CD8-positive, alpha-beta memory T cell (primary cell): ENCODE data around the gene ADGRL1. TPM values are rescaled to one million over a fixed set of nuclear protein-coding genes. Genes with fewer than 3 reads are reported as not detected.

Experiments used
- CTCF ChIA-PET: fragments of 350-600 bp; sonication (Branson Sonifier 250); formaldehyde crosslinking; loops from one replicate; lab custom pipeline; 2021; ENCODE audit warnings: antibody characterized with exemption; lab: Charles Lee
- POLR2A ChIA-PET: fragments of 350-600 bp; sonication (Branson Sonifier 250); formaldehyde crosslinking; loops from one replicate; lab custom pipeline; 2021; ENCODE audit warnings: antibody characterized with exemption; lab: Charles Lee
- DNase-seq, 5 donors: peaks; one replicate each; pipeline versions ENCODE4 v3.0.0 to v3.0.0-alpha.2; 2020 to 2022; ENCODE audit warnings: mixed read lengths in 1 of 5
- H3K27ac ChIP-seq: one replicate; pipeline ENCODE4 v1.7.0; 2013; ENCODE audit warnings: low read depth, mild to moderate bottlenecking, low read length, moderate library complexity
- H3K27me3 ChIP-seq: 2 replicates; pipeline ENCODE4 v1.7.0; 2013; ENCODE audit warnings: low read length, mild to moderate bottlenecking; ENCODE audit not compliant: insufficient read depth, poor library complexity, severe bottlenecking
- H3K36me3 ChIP-seq: 2 replicates; pipeline ENCODE4 v1.7.0; 2013; ENCODE audit warnings: mild to moderate bottlenecking, low read length, moderate library complexity; ENCODE audit not compliant: insufficient read depth
- H3K4me1 ChIP-seq: 2 replicates; pipeline ENCODE4 v1.7.0; 2013; ENCODE audit warnings: mild to moderate bottlenecking, low read length, moderate library complexity; ENCODE audit not compliant: insufficient read depth
- H3K4me3 ChIP-seq: 2 replicates; pipeline ENCODE4 v1.7.0; 2013; ENCODE audit warnings: mild to moderate bottlenecking, low read length
- H3K9me3 ChIP-seq: 2 replicates; pipeline ENCODE4 v1.7.0; 2013; ENCODE audit warnings: mild to moderate bottlenecking, low read length
- H3K27ac Mint-ChIP-seq, 8 donors: one replicate each; pipeline ENCODE4 v1.8.0; 2020 to 2021; ENCODE audit warnings: mixed read lengths in 8 of 8, mild to moderate bottlenecking in 6 of 8, inconsistent platforms in 3 of 8, moderate library complexity in 3 of 8
- H3K27me3 Mint-ChIP-seq, 2 donors: one replicate each; pipeline ENCODE4 v1.8.0; 2020 to 2021; ENCODE audit warnings: mixed read lengths in 2 of 2, mild to moderate bottlenecking in 1 of 2, moderate library complexity in 1 of 2
- H3K36me3 Mint-ChIP-seq, 3 donors: one replicate each; pipeline ENCODE4 v1.8.0; 2020 to 2021; ENCODE audit warnings: mixed read lengths in 3 of 3, inconsistent platforms in 1 of 3, mild to moderate bottlenecking in 1 of 3
- H3K4me1 Mint-ChIP-seq, 3 donors: one replicate each; pipeline ENCODE4 v1.8.0; 2020 to 2021; ENCODE audit warnings: mixed read lengths in 3 of 3, inconsistent platforms in 1 of 3, mild to moderate bottlenecking in 1 of 3
- H3K4me3 Mint-ChIP-seq, 7 donors: one replicate each; pipeline ENCODE4 v1.8.0; 2020 to 2021; ENCODE audit warnings: mixed read lengths in 7 of 7, mild to moderate bottlenecking in 6 of 7, moderate library complexity in 4 of 7, inconsistent platforms in 2 of 7
- H3K9me3 Mint-ChIP-seq, 5 donors: one replicate each; pipeline ENCODE4 v1.8.0; 2020 to 2022; ENCODE audit warnings: mixed read lengths in 5 of 5, mild to moderate bottlenecking in 3 of 5, moderate library complexity in 2 of 5, inconsistent platforms in 1 of 5
- polyA plus RNA-seq: library from polyadenylated mRNA; unstranded; fragments of 300-500 nt; fragmentation: Illumina TruSeq; gene quantifications from one replicate; pipeline ENCODE4 v1.2.3, GENCODE V29; 2021
- total RNA-seq, 2 experiments: library from RNA; stranded (reverse); gene quantifications; one replicate each; pipeline ENCODE4 v1.2.3, GENCODE V29; 2021

ADGRL1 gene
- total and polyA plus RNA-seq, 3 experiments from 2014 or later: 0.81 to 5.8 (median 5.8) TPM

- Mint-ChIP-seq H3K4me3 (no peak overlapping the region), H3K9me3 (no peaks in the 10 kb centered on the region), H3K4me1 (peaks cover 0 to 2% (median 0%) of the 10 kb centered on the region in 3 donors), H3K27ac (no peak overlapping the region), H3K27me3 (no peaks in the 10 kb centered on the region), H3K36me3 (peaks cover 0 to 40% (median 0%) of the 10 kb centered on the region in 3 donors)
- ChIA-PET CTCF (no interaction called here), POLR2A (no interaction called here)
- Histone ChIP-seq H3K27ac (no peak overlapping the region), H3K9me3 (no peaks in the 10 kb centered on the region), H3K36me3 (no peaks in the 10 kb centered on the region), H3K4me3 (no peak overlapping the region), H3K27me3 (no peaks in the 10 kb centered on the region), H3K4me1 (no peaks in the 10 kb centered on the region)
- DNase-seq: no peak
Observed at GRCh38 chr19:14156122-14156521, 49.8 kb downstream of the ADGRL1 start.

GRCh38 chr19:14155371-14155770 lies 50.6 kb downstream of the ADGRL1 start:
- Mint-ChIP-seq H3K36me3 (peaks cover 0 to 40% (median 0%) of the 10 kb centered on the region in 3 donors), H3K4me3 (no peak overlapping the region), H3K27ac (no peak overlapping the region), H3K27me3 (no peaks in the 10 kb centered on the region), H3K9me3 (no peaks in the 10 kb centered on the region), H3K4me1 (peaks cover 0 to 3% (median 2%) of the 10 kb centered on the region in 3 donors)
- CTCF ChIA-PET: no interaction called here
- peaks cover 3% of the 10 kb centered on the region for H3K4me1 ChIP-seq
- H3K27me3 ChIP-seq: no peaks in the 10 kb centered on the region
- H3K4me3 ChIP-seq: no peak overlapping the region
- no peak for DNase-seq
- POLR2A ChIA-PET: no interaction called here
- H3K36me3 ChIP-seq: no peaks in the 10 kb centered on the region
- H3K27ac ChIP-seq: no peak overlapping the region
- H3K9me3 ChIP-seq: no peaks in the 10 kb centered on the region

- Histone ChIP-seq H3K4me3 (no peak overlapping the region), H3K27me3 (no peaks in the 10 kb centered on the region), H3K36me3 (no peaks in the 10 kb centered on the region), H3K4me1 (peaks cover 30% of the 10 kb centered on the region), H3K9me3 (no peaks in the 10 kb centered on the region), H3K27ac (no peak overlapping the region)
- Mint-ChIP-seq H3K27me3 (no peaks in the 10 kb centered on the region), H3K9me3 (no peaks in the 10 kb centered on the region), H3K27ac (peak overlapping the region in 6 of 8 donors; percentile 11 to 93 (median 74)), H3K4me3 (no peak overlapping the region), H3K36me3 (peaks cover 0 to 32% (median 0%) of the 10 kb centered on the region in 3 donors), H3K4me1 (peaks cover 20 to 29% (median 23%) of the 10 kb centered on the region in 3 donors)
- CTCF ChIA-PET: interaction anchor here (4.4 kb wide), 1 partner anchor 16 kb away, joined by 19 read pairs; the partner anchor contains the start of gene ASF1B
- DNase-seq: no peak
- POLR2A ChIA-PET: no interaction called here
Observed at GRCh38 chr19:14152713-14153112, 53.3 kb downstream of the ADGRL1 start.

GRCh38 chr19:14150770-14151661 lies 55.0 kb downstream of the ADGRL1 start:
- Histone ChIP-seq H3K4me1 (peaks cover 31% of the 10 kb centered on the region), H3K27me3 (no peaks in the 10 kb centered on the region), H3K9me3 (no peaks in the 10 kb centered on the region), H3K36me3 (no peaks in the 10 kb centered on the region), H3K4me3 (no peak overlapping the region), H3K27ac (no peak overlapping the region)
- Mint-ChIP-seq H3K27ac (peak overlapping the region in 4 of 8 donors; percentile 29 to 99 (median 88)), H3K36me3 (peaks cover 0 to 22% (median 0%) of the 10 kb centered on the region in 3 donors), H3K27me3 (no peaks in the 10 kb centered on the region), H3K4me1 (peaks cover 21 to 30% (median 25%) of the 10 kb centered on the region in 3 donors), H3K9me3 (no peaks in the 10 kb centered on the region), H3K4me3 (peak overlapping the region in 1 of 7 donors; percentile 26)
- POLR2A ChIA-PET: interaction anchor here (1.9 kb wide), 1 partner anchor 17 kb away, joined by 5 read pairs; no protein-coding TSS in a partner anchor
- CTCF ChIA-PET: interaction anchor here (4.4 kb wide), 1 partner anchor 14 kb away, joined by 19 read pairs; the partner anchor contains the start of gene ASF1B
- no peak for DNase-seq

GRCh38 chr19:14150041-14150769 lies 55.8 kb downstream of the ADGRL1 start:
- ChIA-PET CTCF (interaction anchor here (0.7 to 4.4 kb wide), 3 partner anchors 13 to 269 kb away, joined by 3 to 19 read pairs (median 3); partner anchors contain the start of gene ASF1B), POLR2A (interaction anchor here (0.7 to 1.9 kb wide), 3 partner anchors 14 to 56 kb away, joined by 3 to 8 read pairs (median 5); partner anchors contain the start of genes ADGRL1 and ASF1B)
- Mint-ChIP-seq H3K27me3 (no peaks in the 10 kb centered on the region), H3K4me1 (peaks cover 21 to 36% (median 32%) of the 10 kb centered on the region in 3 donors), H3K4me3 (peak overlapping the region in 6 of 7 donors; percentile 82 to 87 (median 86)), H3K9me3 (no peaks in the 10 kb centered on the region), H3K36me3 (peaks cover 0 to 16% (median 0%) of the 10 kb centered on the region in 3 donors), H3K27ac (peak overlapping the region in 7 of 8 donors; percentile 85 to 99 (median 97))
- DNase-seq: no peak
- H3K4me1 ChIP-seq: peaks cover 31% of the 10 kb centered on the region
- no peaks in the 10 kb centered on the region for H3K9me3 ChIP-seq
- H3K36me3 ChIP-seq: no peaks in the 10 kb centered on the region
- H3K27me3 ChIP-seq: no peaks in the 10 kb centered on the region
- H3K27ac ChIP-seq: peak overlapping the region; percentile 58
- peak overlapping the region; percentile 59 for H3K4me3 ChIP-seq

GRCh38 chr19:14149509-14149994 lies 56.4 kb downstream of the ADGRL1 start:
- Mint-ChIP-seq H3K4me3 (peak overlapping the region; percentile 22 to 87 (median 85)), H3K4me1 (peaks cover 21 to 36% (median 35%) of the 10 kb centered on the region in 3 donors), H3K27me3 (no peaks in the 10 kb centered on the region), H3K27ac (peak overlapping the region; percentile 85 to 99 (median 97)), H3K9me3 (no peaks in the 10 kb centered on the region), H3K36me3 (peaks cover 0 to 12% (median 0%) of the 10 kb centered on the region in 3 donors)
- ChIA-PET CTCF (interaction anchor here (0.7 to 4.4 kb wide), 4 partner anchors 13 to 268 kb away, joined by 3 to 19 read pairs (median 4); partner anchors contain the start of gene ASF1B), POLR2A (interaction anchor here (0.7 to 1.9 kb wide), 4 partner anchors 13 to 225 kb away, joined by 3 to 11 read pairs (median 6); partner anchors contain the start of genes ADGRL1 and ASF1B)
- Histone ChIP-seq H3K9me3 (no peaks in the 10 kb centered on the region), H3K4me3 (peak overlapping the region; percentile 59), H3K4me1 (peaks cover 31% of the 10 kb centered on the region), H3K36me3 (no peaks in the 10 kb centered on the region), H3K27me3 (no peaks in the 10 kb centered on the region), H3K27ac (peak overlapping the region; percentile 58)
- peak; percentile 24 to 72 (median 61) for DNase-seq

GRCh38 chr19:14148751-14149410 lies 57.1 kb downstream of the ADGRL1 start:
- H3K4me1 Mint-ChIP-seq: peaks cover 21 to 36% (median 35%) of the 10 kb centered on the region in 3 donors
- H3K4me3 Mint-ChIP-seq: peak overlapping the region; percentile 22 to 87 (median 85)
- ChIA-PET CTCF (interaction anchor here (0.8 to 4.4 kb wide), 5 partner anchors 12 to 242 kb away, joined by 3 to 19 read pairs (median 4); partner anchors contain the start of gene ASF1B), POLR2A (interaction anchor here (0.7 to 1.9 kb wide), 4 partner anchors 12 to 226 kb away, joined by 4 to 11 read pairs (median 6); partner anchors contain the start of gene ASF1B)
- no peaks in the 10 kb centered on the region for H3K36me3 ChIP-seq
- DNase-seq: no peak
- H3K4me3 ChIP-seq: peak overlapping the region; percentile 59
- no peaks in the 10 kb centered on the region for H3K9me3 Mint-ChIP-seq
- H3K27ac Mint-ChIP-seq: peak overlapping the region; percentile 85 to 99 (median 97)
- peak overlapping the region; percentile 58 for H3K27ac ChIP-seq
- H3K27me3 ChIP-seq: no peaks in the 10 kb centered on the region
- peaks cover 0 to 12% (median 0%) of the 10 kb centered on the region in 3 donors for H3K36me3 Mint-ChIP-seq
- H3K27me3 Mint-ChIP-seq: no peaks in the 10 kb centered on the region
- H3K9me3 ChIP-seq: no peaks in the 10 kb centered on the region
- H3K4me1 ChIP-seq: peaks cover 31% of the 10 kb centered on the region
